HepG2 (cell line): ENCODE measurements around the gene TAF11. TPM values are rescaled to one million over a fixed set of nuclear protein-coding genes. Genes with fewer than 3 reads are reported as not detected.

Experiments
- ARID2 ChIP-seq: sonication (generic); formaldehyde crosslinking; IDR thresholded peaks from 2 replicates; pipeline ENCODE4 v1.8.1; 2022; ENCODE audit warnings: mild to moderate bottlenecking, missing genetic modification reagents, borderline replicate concordance
- BORCS8-MEF2B ChIP-seq: sonication (generic); formaldehyde crosslinking; IDR thresholded peaks from 2 replicates; pipeline ENCODE4 v1.8.0; 2022; ENCODE audit warnings: mild to moderate bottlenecking, missing genetic modification reagents
- CAMTA2 ChIP-seq: sonication (generic); formaldehyde crosslinking; IDR thresholded peaks from 2 replicates; pipeline ENCODE4 v1.4.0; 2020; ENCODE audit warnings: mild to moderate bottlenecking, missing genetic modification reagents, borderline replicate concordance
- FOXO4 ChIP-seq: sonication (generic); formaldehyde crosslinking; conservative IDR thresholded peaks from 2 replicates; pipeline ENCODE4 v1.8.1; 2023; ENCODE audit warnings: missing genetic modification reagents
- GMEB1 ChIP-seq: sonication (generic); formaldehyde crosslinking; IDR thresholded peaks from 2 replicates; pipeline ENCODE4 v1.5.1; 2020; ENCODE audit warnings: missing genetic modification reagents, mild to moderate bottlenecking, borderline replicate concordance
- HINFP ChIP-seq: sonication (generic); formaldehyde crosslinking; IDR thresholded peaks from 2 replicates; pipeline ENCODE4 v1.4.0; 2020; ENCODE audit warnings: low read depth, mild to moderate bottlenecking, missing genetic modification reagents
- HMG20A ChIP-seq: IDR thresholded peaks from 2 replicates; pipeline ENCODE4 v1.6.1; 2016; ENCODE audit warnings: borderline replicate concordance
- KDM5B ChIP-seq: sonication (generic); formaldehyde crosslinking; IDR thresholded peaks from 2 replicates; pipeline ENCODE4 v1.4.0; 2020; ENCODE audit warnings: missing genetic modification reagents, mild to moderate bottlenecking, borderline replicate concordance
- MXD1 ChIP-seq: sonication (generic); formaldehyde crosslinking; IDR thresholded peaks from 2 replicates; pipeline ENCODE4 v1.4.0; 2020; ENCODE audit warnings: mild to moderate bottlenecking, missing genetic modification reagents
- PATZ1 ChIP-seq: sonication (generic); formaldehyde crosslinking; IDR thresholded peaks from 2 replicates; pipeline ENCODE4 v1.4.0; 2020; ENCODE audit warnings: missing genetic modification reagents
- SNAPC5 ChIP-seq: sonication (generic); formaldehyde crosslinking; IDR thresholded peaks from 2 replicates; pipeline ENCODE4 v1.8.1; 2023; ENCODE audit warnings: mild to moderate bottlenecking, missing genetic modification reagents, borderline replicate concordance
- YEATS2 ChIP-seq: sonication (generic); formaldehyde crosslinking; IDR thresholded peaks from 2 replicates; pipeline ENCODE4 v1.4.0; 2020; ENCODE audit warnings: missing genetic modification reagents, borderline replicate concordance
- ZNF326 ChIP-seq: sonication (generic); formaldehyde crosslinking; IDR thresholded peaks from 2 replicates; pipeline ENCODE4 v1.4.0; 2020; ENCODE audit warnings: missing genetic modification reagents, borderline replicate concordance
- ZNF503 ChIP-seq: sonication (generic); formaldehyde crosslinking; IDR thresholded peaks from 2 replicates; pipeline ENCODE4 v1.4.0; 2020; ENCODE audit warnings: missing genetic modification reagents
- ZNF510 ChIP-seq: sonication (generic); formaldehyde crosslinking; IDR thresholded peaks from 2 replicates; pipeline ENCODE4 v1.4.0; 2020; ENCODE audit warnings: low read depth, mild to moderate bottlenecking, missing genetic modification reagents
- ZNF546 ChIP-seq: sonication (generic); formaldehyde crosslinking; conservative IDR thresholded peaks from 2 replicates; pipeline ENCODE4 v1.8.1; 2023; ENCODE audit warnings: mild to moderate bottlenecking, missing genetic modification reagents
- ZNF691 ChIP-seq: sonication (generic); formaldehyde crosslinking; IDR thresholded peaks from 2 replicates; pipeline ENCODE4 v1.4.0; 2020; ENCODE audit warnings: missing genetic modification reagents, low read depth, mild to moderate bottlenecking, borderline replicate concordance
- polyA plus RNA-seq, 8 experiments: library from polyadenylated mRNA; depleted of rRNA in 3 of 8; stranded (reverse) in 7 of 8; unstranded in 1 of 8; fragments of >200 nt; fragmentation: Illumina TruSeq in 4 of 8; extraction: Trizol in 4 of 8; gene quantifications; 2 replicates each; pipeline versions ENCODE4 v1.2.1 to v1.2.3, GENCODE V29; 2011 to 2016; ENCODE audit warnings: low read depth in 4 of 8, missing spikeins in 1 of 8, mixed read lengths in 1 of 8; ENCODE audit not compliant: insufficient read depth in 1 of 8
- total RNA-seq, 5 experiments: library from RNA; depleted of rRNA; stranded (reverse); fragments of >200 nt; fragmentation: Illumina TruSeq; extraction: Trizol; gene quantifications; 2 replicates each; pipeline ENCODE4 v1.2.3, GENCODE V29; 2016; ENCODE audit warnings: low read depth in 1 of 5

TAF11 gene
- total and polyA plus RNA-seq, 2 of the 13 experiments (the other 11 are each of a cell fraction or from before 2014, with no cell fraction given) = 35.4 to 73.6 TPM

- TF ChIP-seq FOXO4 (CRISPR knock-in tag) (no peak), ZNF691 (CRISPR knock-in tag) (peak; percentile 62; the same call in 1 of the 2 replicates), HMG20A (CRISPR knock-in tag) (no peak), SNAPC5 (CRISPR knock-in tag) (peak; percentile 88; the same call in 1 of the 2 replicates), ZNF546 (CRISPR knock-in tag) (0 out of 2 replicates have a peak, but pooled peaks have one; percentile 42), GMEB1 (CRISPR knock-in tag) (peak; percentile 98), ZNF326 (CRISPR knock-in tag) (no peak), HINFP (CRISPR knock-in tag) (peak; percentile 90; the same call in 1 of the 2 replicates), YEATS2 (CRISPR knock-in tag) (peak; percentile 58; the same call in 1 of the 2 replicates), ARID2 (CRISPR knock-in tag) (peak; percentile 82; the same call in 1 of the 2 replicates), ZNF510 (CRISPR knock-in tag) (no peak), MXD1 (CRISPR knock-in tag) (peak; percentile 84), ZNF503 (CRISPR knock-in tag) (no peak), CAMTA2 (CRISPR knock-in tag) (no peak), KDM5B (peak; percentile 75; the same call in 1 of the 2 replicates), BORCS8-MEF2B (CRISPR knock-in tag) (peak; percentile 92), PATZ1 (CRISPR knock-in tag) (peak; percentile 88)
Observed at GRCh38 chr6:34888874-34889555, 1.2 kb upstream of the TAF11 start, which contains the start of gene ANKS1A (continued).
